Activated CD8-positive, alpha-beta memory T cell treated with anti-CD3 and anti-CD28 coated beads for 1 hour (primary cell): ENCODE data around the gene PPP1R1B.
A peak's percentile ranks its signal among the peaks of the same experiment; 100 is the strongest.

ENCODE experiments used
- DNase-seq, 2 donors: peaks; one replicate each; pipeline ENCODE4 v3.0.0-alpha.2; 2020; ENCODE audit warnings: low read depth in 1 of 2; ENCODE audit errors: extremely low read depth in 1 of 2

PPP1R1B gene

DNA sequence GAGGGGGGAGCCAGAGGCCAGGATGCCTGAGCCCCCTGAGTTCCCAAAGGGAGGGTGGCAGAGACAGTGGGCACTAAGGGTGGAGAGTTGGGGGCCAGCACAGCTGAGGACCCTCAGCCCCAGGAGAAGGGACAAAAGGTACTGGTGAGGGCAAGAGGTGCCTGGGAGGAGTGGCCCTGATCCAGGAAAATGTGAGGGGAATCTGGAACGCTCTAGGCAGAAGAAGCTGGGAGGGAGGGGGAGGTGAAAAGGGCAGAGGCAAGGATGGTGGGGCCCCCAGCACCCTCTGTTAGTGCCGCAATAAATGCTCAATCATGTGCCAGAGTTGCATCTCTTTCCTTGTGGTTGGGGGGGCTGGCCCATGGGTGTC lies 39.5 kb downstream of the PPP1R1B start:
- DNase-seq, result no peak

- DNase-seq, result no peak
Measured at GRCh38 chr17:39666601-39667261, 40.0 kb downstream of the PPP1R1B start.

DNA sequence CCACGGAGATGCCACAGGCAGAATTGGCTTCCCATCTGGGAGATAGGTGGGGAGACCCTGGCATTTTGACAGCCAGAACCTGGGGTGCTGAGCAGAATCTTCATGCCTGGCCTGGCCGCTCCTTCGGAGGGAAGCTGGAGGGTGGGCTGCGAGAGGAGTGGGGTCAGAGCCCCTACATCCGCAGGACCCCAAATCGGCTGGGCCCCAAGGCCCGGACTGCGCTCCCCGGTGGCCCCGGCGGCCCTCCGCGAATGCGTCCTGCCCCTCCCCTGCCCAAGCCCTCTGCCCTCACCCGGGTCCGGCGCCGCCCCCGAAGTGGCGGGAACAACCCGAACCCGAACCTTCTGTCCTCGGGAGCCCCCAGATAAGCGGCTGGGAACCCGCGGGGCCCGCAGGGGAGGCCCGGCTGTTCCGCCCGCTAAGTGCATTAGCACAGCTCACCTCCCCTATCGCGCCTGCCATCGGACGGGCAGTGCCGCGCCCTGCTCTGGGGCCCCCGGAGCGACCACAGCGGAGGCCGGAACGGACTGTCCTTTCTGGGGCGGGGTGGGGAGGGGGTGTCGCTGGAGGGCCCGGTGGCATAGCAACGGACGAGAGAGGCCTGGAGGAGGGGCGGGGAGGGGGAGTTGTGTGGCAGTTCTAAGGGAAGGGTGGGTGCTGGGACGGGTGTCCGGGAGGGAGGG lies 40.7 kb downstream of the PPP1R1B start:
- DNase-seq, result no peak

GRCh38 chr17:39667945-39668924 lies 41.5 kb downstream of the PPP1R1B start, which contains the start of gene PNMT:
TSS of gene PNMT (plus strand) at chr17:39668453. CDS start at chr17:39668476, 23 bp downstream.
- peak in 1 of 2 donors; percentile 63 for DNase-seq

- DNase-seq, result no peak
Measured at GRCh38 chr17:39669897-39670735, 43.4 kb downstream of the PPP1R1B start.

DNA sequence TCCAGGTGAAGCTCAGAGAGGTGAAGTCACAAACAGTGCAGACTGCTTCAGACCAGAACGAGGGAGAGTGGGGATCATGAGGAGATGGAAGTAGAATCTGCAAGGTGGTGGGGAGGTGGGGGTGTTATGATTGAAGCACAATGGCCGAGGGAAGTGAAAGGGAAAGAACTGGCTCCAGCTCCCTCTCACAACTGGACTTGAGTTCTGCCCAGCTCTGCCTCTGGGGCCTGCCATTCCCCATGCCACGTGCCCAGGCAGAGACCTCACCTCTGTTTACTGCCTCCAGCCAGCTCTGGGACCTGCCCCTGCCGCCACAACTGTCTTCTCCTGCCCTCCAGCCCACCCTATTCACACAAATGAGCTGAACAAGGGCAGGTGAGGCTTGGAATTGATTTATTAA lies 44.0 kb downstream of the PPP1R1B start:
- no peak for DNase-seq

DNA sequence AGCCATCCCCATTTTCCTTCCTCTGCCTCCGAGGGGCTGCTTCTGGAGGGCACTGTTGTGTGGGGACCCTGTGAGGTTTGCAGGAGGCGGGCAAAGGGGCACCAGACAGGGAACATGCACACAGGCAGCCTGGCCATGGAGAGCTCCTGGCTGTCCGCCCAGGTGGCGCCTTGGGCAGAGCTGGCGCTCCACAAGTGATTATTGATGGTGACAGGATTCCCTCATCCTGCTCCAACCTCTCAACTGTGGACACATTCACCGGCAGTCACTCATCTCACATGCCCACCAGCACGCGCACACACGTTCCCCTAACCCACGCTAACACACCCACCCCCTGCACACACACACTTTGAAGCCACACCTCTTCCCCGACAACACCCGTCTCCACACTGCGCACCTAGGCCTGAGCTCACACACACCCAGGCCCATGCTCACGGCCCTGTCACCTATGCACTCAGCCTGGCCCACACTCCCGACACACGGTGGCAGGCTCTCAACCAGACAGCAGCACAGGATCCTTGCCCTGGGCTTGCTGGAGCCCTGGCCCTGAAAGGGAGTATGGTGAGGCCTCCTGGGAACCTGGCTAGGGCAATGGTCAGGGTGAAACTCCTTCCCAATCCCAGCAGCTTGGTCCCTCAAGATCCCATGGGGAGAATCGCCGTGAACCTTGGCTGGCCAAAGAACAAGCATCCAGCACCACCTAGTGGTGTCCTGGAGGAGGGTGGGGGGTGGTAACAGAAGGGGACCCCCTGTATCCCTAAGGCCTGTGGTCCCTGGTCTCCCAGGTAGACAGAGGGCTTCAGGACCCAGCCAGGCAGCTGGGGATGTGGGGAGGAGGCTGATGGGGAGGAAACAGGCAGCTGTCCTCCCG lies 45.1 kb downstream of the PPP1R1B start:
- DNase-seq, result no peak

GRCh38 chr17:39672522-39673334 lies 46.0 kb downstream of the PPP1R1B start:
- no peak for DNase-seq

DNA sequence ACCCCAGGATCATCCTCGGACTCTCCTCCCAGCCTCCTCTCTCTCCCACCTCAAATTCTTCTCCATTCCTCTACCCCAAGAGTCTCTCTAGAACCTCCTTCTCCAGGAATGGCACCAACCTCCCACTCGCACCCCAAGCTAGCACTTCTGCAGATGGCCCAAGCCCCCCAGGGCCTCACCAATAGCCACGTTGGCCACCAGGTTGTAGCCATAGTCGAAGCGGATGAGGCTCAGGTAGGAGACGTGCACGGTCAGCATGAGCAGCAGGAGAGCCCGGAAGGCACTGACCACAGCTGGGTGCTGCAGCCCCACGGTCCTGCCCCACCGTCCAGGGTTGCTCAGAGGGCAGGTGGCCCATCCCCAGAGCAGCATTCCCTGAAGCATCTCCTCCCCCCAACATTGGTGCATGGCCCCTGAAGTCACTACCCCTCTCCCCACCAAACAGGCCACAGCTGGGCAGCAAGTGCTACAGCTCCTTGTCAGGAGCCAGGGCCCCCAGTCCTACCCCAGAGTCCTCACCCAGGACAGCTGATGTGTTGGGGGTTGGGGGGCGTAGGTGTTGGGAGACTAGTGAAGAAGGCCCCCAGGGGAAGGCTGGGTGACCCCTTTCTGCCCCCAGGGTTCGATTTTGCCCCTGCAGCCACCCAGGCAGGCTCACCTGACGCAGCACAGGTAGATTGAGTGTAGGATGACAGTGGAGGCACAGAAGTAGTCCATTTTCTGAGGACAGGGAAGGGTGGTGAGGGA lies 46.8 kb downstream of the PPP1R1B start:
- DNase-seq, result no peak

GRCh38 chr17:39674179-39674578 lies 47.4 kb downstream of the PPP1R1B start:
- no peak for DNase-seq

DNA sequence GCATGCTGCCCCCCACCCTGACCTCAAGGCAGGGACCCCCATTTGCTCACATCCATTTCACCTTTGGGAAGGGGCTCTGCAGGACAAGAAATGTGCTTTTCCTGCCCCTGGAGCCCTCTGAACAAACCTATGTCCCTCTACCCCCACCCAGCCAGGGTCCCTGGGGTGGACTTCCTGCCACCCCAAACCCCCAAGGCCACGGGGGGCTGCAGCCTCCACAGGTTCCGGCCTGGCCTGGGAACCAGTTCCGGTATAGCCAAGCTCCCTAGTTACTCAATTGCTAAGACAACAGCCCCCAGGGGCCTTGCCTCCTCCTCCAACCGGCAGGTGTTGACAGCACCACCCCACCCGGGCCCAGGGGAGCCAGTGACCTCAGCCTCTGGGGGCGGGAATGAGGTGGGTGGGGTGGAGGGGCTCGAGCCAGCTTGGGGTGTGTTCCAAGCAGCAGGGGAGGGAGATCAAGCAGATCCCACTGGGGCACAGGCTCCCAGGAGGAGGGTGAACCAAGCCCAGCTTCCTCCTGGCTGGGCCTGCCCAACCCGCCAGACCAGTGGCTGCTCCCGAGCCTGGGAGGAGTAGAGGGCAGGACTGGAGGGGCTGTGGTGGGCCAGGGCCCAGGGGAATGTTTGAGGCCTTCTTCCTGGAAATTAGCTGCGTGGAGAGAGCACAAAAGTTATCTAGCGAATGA lies 48.1 kb downstream of the PPP1R1B start:
- no peak for DNase-seq

GRCh38 chr17:39675390-39676082 lies 48.8 kb downstream of the PPP1R1B start:
- DNase-seq, result no peak

DNA sequence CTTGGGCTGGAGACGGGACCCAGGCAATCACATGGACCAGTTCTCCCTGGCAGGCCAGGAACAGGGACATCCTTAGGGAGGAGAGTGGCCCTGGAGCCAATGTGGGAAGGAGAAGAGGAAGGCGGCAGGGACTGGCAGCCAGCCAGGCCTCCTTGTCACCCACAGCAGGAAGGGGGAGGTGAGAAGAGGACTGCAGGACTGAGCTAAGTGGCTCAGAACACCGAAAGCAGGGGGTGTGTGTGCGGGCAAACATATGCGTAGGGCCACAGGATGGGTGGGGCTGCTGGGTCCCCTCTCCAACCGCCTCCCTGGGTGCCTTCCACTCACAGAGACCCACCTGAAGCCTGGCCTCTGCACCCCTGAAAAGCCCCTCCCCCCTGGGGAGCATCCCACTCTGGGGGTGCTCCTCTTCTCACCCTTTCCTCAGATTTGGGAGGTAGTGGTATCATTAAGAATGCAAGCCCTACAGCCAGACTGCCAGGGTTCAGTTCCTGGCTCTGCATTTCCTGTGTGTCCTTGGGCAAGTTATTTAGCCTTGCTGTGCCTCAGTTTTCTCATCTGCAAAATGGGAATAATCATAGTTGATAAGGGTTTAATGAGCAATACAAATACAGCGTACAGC lies 49.6 kb downstream of the PPP1R1B start:
- DNase-seq, result no peak

- no peak for DNase-seq
Measured at GRCh38 chr17:39677072-39677471, 50.3 kb downstream of the PPP1R1B start.

DNA sequence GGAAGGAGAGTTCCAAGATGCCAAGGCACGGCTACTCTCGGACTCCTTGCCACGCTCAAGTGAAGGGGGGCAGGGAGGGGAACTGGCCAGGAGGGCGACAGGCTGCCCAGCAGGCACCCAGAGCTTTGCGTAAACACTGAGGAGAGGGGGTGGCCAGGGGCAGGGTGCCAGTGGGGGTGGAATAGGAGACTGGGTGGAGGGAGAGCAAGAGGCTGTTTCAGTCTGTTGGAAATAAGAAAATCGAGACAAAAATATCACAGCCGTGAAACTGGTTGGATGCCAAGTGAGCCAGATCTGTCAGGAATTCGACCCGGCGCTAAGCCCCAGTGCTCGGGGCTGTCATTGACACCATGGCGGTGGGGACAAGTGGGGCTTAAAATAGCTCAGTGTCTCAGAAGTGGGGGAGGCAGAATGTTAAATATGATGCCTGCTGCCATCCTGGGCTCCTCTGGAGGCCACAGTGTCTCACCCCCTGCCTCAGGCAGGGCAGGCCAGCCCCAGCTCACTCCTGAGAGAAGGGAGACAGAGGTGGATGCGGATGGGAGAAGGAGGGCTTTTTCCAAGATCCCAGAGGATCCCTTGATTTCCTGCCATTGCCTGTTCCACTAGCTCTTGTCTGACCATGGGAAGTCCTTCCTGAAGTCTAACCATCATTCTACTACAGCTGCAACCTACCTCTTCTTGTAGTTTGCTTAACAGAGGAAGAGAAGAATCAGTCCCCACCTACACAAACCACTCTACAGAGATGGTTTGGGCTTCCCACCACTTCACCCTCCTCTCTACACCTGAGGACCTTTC lies 51.0 kb downstream of the PPP1R1B start:
- no peak for DNase-seq
